Measurements from ENCODE around the gene RELT. TPM values are rescaled to one million over a fixed set of nuclear protein-coding genes. Genes with fewer than 3 reads are reported as not detected.

Gene RELT
- total and polyA plus RNA-seq, 2 of the 13 experiments (the other 11 are each of a cell fraction or from before 2014, with no cell fraction given) = 2.5 to 4.7 TPM

DNA sequence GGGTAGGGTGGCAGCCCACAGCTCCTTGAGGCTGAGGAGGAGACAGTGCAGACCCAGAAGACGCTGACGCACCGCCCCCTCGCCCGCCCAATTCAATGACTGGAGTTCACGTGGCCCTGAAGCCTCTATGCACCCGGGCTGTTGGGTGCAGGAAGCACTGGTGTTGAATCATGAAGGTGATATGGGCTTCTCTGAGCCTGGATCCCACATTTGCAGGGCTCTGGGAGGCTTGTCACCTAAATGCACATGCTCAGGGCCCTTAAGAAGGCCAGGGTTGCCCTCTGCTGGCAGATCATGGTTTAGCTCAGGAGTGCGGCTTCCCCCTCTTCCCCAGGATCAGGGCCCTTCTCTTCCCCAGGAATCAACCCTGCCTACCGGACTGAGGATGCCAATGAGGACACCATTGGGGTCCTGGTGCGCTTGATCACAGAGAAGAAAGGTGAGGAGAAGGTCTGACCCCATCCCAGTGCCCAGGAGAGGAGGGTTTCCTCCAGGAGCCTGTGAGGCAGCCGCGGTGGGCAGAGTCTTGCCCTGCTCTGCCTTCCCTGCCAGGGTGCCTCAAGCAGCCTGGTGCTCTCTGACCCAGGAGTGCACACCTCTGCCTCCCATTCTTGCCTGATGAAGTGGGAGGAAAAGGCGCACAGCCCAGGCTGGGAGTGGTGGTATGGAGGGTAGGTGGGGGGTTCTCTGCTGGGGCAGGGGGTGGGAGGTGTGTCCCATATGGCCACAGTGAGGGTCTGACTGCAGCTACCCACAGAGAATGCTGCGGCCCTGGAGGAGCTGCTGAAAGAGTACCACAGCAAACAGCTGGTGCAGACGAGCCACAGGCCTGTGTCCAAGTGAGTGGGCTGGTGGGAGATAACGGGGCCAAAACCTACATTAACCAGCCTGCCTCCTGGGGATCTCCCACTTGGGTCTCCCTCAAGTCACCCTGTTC is 17.5 kb downstream of the RELT start (continued):
- TF ChIP-seq ZNF318 (CRISPR knock-in tag; IDR thresholded peaks at IDR 0.05) (0 out of 2 replicates have a peak, but pooled peaks have one; percentile 71), TFDP1 (CRISPR knock-in tag; IDR thresholded peaks at IDR 0.05; ENCODE audit: borderline replicate concordance) (no peak), NR2F6 (IDR thresholded peaks at IDR 0.05) (no peak), NR2F6 (CRISPR knock-in tag; IDR thresholded peaks at IDR 0.05) (0 out of 2 replicates have a peak, but pooled peaks have one; percentile 14), ZKSCAN1 (IDR thresholded peaks at IDR 0.05; ENCODE audit: low read length) (no peak), ZNF275 (CRISPR knock-in tag; IDR thresholded peaks at IDR 0.05; ENCODE audit: borderline replicate concordance) (no peak), NR0B2 (CRISPR knock-in tag; IDR thresholded peaks at IDR 0.05) (no peak), RFXAP (CRISPR knock-in tag; IDR thresholded peaks at IDR 0.05; ENCODE audit: borderline replicate concordance) (no peak), CTCF (CRISPR knock-in tag; IDR thresholded peaks at IDR 0.05) (peak; percentile 90), ERF (CRISPR knock-in tag; IDR thresholded peaks at IDR 0.05) (no peak), ZNF274 (CRISPR knock-in tag; IDR thresholded peaks at IDR 0.05) (0 out of 2 replicates have a peak, but pooled peaks have one; percentile 45), XRCC5 (optimal IDR thresholded peaks at IDR 0.05; ENCODE audit: low read length) (peak; percentile 63), HES4 (CRISPR knock-in tag; IDR thresholded peaks at IDR 0.05; ENCODE audit: borderline replicate concordance) (no peak), TSC22D2 (CRISPR knock-in tag; IDR thresholded peaks at IDR 0.05; ENCODE audit: borderline replicate concordance) (no peak)
